GM23338 (cell line): Measurements from ENCODE around the gene AP1G2.

ENCODE experiments used
- CREB1 ChIP-seq: fragments of 250-450 bp; sonication (Bioruptor Pico); IDR thresholded peaks from 2 replicates; pipeline ENCODE4 v1.5.0; 2020; ENCODE audit warnings: low read depth, mild to moderate bottlenecking, moderate library complexity
- EZH2 ChIP-seq: fragments of 200-600 bp; sonication (generic); IDR thresholded peaks from one replicate; pipeline ENCODE4 v1.8.0; 2017; ENCODE audit warnings: antibody characterized with exemption, mild to moderate bottlenecking, low read depth; ENCODE audit not compliant: unreplicated experiment
- EZH2phosphoT487 ChIP-seq: fragments of 200-600 bp; sonication (generic); IDR thresholded peaks from one replicate; pipeline ENCODE4 v1.8.1; 2018; ENCODE audit warnings: antibody characterized with exemption; ENCODE audit not compliant: unreplicated experiment
- JUNB ChIP-seq: IDR thresholded peaks from one replicate; pipeline ENCODE4 v1.6.1; 2016; ENCODE audit warnings: antibody characterized with exemption; ENCODE audit not compliant: unreplicated experiment
- NANOG ChIP-seq: IDR thresholded peaks from 2 replicates; pipeline ENCODE4 v1.6.1; 2016; ENCODE audit warnings: antibody characterized with exemption, borderline replicate concordance
- POLR2AphosphoS5 ChIP-seq: IDR thresholded peaks from 2 replicates; pipeline ENCODE4 v1.6.1; 2016; ENCODE audit warnings: antibody characterized with exemption, low read depth
- STAT1 ChIP-seq: IDR thresholded peaks from one replicate; pipeline ENCODE4 v1.6.1; 2016; ENCODE audit warnings: antibody characterized with exemption; ENCODE audit not compliant: unreplicated experiment
- ZNF114 ChIP-seq: fragments of 250-450 bp; sonication (Bioruptor Pico); IDR thresholded peaks from 2 replicates; pipeline ENCODE4 v1.5.0; 2020; ENCODE audit warnings: mild to moderate bottlenecking, moderate library complexity
- TF ChIP-seq, protein P1 (sequence below), 2 experiments: fragments of 200-600 bp in 1 of 2; sonication (generic) in 1 of 2; conservative IDR thresholded peaks; 2 replicates each; pipeline versions ENCODE4 v1.5.1 to v1.6.1; 2016 to 2017; ENCODE audit warnings: antibody characterized with exemption in 2 of 2, low read depth in 2 of 2, mild to moderate bottlenecking in 2 of 2, moderate library complexity in 1 of 2
- TF ChIP-seq, protein P2 (sequence below): IDR thresholded peaks from one replicate; pipeline ENCODE4 v1.6.1; 2018; ENCODE audit warnings: antibody characterized with exemption; ENCODE audit not compliant: unreplicated experiment
- TF ChIP-seq, protein P3 (sequence below): fragments of 250-450 bp; sonication (Bioruptor Pico); IDR thresholded peaks from 2 replicates; pipeline ENCODE4 v1.5.0; 2020; ENCODE audit warnings: mild to moderate bottlenecking, moderate library complexity
- TF ChIP-seq, protein P4 (sequence below): IDR thresholded peaks from 2 replicates; pipeline ENCODE4 v1.6.1; 2016; ENCODE audit warnings: antibody characterized with exemption

DNA sequence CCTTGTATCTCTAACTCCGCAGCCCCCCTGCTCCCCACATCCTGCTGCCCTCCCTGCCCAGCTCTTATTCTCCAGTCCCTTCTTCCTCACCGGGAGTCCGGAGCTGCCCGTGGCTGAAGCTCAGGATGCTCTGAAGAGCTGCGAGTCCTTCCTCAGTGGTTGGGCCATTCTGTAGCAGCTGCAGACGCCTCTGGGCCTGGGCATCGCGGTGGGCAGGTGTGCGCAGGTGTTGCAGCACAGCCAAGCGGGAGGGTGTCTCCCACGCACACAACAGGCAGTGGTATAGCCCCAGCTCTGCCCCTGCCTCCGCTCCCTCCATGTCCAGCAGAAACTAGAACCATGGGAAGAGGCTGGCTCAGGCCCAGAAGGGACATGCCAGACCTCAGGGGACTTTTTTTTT lies 36.2 kb downstream of the AP1G2 start:
- TF ChIP-seq, protein P1, sequence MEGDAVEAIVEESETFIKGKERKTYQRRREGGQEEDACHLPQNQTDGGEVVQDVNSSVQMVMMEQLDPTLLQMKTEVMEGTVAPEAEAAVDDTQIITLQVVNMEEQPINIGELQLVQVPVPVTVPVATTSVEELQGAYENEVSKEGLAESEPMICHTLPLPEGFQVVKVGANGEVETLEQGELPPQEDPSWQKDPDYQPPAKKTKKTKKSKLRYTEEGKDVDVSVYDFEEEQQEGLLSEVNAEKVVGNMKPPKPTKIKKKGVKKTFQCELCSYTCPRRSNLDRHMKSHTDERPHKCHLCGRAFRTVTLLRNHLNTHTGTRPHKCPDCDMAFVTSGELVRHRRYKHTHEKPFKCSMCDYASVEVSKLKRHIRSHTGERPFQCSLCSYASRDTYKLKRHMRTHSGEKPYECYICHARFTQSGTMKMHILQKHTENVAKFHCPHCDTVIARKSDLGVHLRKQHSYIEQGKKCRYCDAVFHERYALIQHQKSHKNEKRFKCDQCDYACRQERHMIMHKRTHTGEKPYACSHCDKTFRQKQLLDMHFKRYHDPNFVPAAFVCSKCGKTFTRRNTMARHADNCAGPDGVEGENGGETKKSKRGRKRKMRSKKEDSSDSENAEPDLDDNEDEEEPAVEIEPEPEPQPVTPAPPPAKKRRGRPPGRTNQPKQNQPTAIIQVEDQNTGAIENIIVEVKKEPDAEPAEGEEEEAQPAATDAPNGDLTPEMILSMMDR (conservative IDR thresholded peaks at IDR 0.05; ENCODE audit: low read depth in 2 of 2), result no peak
- TF ChIP-seq ZNF114 (CRISPR knock-in tag), result no peak
- TF ChIP-seq, protein P2, sequence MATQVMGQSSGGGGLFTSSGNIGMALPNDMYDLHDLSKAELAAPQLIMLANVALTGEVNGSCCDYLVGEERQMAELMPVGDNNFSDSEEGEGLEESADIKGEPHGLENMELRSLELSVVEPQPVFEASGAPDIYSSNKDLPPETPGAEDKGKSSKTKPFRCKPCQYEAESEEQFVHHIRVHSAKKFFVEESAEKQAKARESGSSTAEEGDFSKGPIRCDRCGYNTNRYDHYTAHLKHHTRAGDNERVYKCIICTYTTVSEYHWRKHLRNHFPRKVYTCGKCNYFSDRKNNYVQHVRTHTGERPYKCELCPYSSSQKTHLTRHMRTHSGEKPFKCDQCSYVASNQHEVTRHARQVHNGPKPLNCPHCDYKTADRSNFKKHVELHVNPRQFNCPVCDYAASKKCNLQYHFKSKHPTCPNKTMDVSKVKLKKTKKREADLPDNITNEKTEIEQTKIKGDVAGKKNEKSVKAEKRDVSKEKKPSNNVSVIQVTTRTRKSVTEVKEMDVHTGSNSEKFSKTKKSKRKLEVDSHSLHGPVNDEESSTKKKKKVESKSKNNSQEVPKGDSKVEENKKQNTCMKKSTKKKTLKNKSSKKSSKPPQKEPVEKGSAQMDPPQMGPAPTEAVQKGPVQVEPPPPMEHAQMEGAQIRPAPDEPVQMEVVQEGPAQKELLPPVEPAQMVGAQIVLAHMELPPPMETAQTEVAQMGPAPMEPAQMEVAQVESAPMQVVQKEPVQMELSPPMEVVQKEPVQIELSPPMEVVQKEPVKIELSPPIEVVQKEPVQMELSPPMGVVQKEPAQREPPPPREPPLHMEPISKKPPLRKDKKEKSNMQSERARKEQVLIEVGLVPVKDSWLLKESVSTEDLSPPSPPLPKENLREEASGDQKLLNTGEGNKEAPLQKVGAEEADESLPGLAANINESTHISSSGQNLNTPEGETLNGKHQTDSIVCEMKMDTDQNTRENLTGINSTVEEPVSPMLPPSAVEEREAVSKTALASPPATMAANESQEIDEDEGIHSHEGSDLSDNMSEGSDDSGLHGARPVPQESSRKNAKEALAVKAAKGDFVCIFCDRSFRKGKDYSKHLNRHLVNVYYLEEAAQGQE, result no peak
- no peak for TF ChIP-seq POLR2AphosphoS5
- TF ChIP-seq EZH2, result no peak
- no peak for TF ChIP-seq EZH2phosphoT487
- no peak for TF ChIP-seq CREB1 (CRISPR knock-in tag)
- TF ChIP-seq, protein P3, sequence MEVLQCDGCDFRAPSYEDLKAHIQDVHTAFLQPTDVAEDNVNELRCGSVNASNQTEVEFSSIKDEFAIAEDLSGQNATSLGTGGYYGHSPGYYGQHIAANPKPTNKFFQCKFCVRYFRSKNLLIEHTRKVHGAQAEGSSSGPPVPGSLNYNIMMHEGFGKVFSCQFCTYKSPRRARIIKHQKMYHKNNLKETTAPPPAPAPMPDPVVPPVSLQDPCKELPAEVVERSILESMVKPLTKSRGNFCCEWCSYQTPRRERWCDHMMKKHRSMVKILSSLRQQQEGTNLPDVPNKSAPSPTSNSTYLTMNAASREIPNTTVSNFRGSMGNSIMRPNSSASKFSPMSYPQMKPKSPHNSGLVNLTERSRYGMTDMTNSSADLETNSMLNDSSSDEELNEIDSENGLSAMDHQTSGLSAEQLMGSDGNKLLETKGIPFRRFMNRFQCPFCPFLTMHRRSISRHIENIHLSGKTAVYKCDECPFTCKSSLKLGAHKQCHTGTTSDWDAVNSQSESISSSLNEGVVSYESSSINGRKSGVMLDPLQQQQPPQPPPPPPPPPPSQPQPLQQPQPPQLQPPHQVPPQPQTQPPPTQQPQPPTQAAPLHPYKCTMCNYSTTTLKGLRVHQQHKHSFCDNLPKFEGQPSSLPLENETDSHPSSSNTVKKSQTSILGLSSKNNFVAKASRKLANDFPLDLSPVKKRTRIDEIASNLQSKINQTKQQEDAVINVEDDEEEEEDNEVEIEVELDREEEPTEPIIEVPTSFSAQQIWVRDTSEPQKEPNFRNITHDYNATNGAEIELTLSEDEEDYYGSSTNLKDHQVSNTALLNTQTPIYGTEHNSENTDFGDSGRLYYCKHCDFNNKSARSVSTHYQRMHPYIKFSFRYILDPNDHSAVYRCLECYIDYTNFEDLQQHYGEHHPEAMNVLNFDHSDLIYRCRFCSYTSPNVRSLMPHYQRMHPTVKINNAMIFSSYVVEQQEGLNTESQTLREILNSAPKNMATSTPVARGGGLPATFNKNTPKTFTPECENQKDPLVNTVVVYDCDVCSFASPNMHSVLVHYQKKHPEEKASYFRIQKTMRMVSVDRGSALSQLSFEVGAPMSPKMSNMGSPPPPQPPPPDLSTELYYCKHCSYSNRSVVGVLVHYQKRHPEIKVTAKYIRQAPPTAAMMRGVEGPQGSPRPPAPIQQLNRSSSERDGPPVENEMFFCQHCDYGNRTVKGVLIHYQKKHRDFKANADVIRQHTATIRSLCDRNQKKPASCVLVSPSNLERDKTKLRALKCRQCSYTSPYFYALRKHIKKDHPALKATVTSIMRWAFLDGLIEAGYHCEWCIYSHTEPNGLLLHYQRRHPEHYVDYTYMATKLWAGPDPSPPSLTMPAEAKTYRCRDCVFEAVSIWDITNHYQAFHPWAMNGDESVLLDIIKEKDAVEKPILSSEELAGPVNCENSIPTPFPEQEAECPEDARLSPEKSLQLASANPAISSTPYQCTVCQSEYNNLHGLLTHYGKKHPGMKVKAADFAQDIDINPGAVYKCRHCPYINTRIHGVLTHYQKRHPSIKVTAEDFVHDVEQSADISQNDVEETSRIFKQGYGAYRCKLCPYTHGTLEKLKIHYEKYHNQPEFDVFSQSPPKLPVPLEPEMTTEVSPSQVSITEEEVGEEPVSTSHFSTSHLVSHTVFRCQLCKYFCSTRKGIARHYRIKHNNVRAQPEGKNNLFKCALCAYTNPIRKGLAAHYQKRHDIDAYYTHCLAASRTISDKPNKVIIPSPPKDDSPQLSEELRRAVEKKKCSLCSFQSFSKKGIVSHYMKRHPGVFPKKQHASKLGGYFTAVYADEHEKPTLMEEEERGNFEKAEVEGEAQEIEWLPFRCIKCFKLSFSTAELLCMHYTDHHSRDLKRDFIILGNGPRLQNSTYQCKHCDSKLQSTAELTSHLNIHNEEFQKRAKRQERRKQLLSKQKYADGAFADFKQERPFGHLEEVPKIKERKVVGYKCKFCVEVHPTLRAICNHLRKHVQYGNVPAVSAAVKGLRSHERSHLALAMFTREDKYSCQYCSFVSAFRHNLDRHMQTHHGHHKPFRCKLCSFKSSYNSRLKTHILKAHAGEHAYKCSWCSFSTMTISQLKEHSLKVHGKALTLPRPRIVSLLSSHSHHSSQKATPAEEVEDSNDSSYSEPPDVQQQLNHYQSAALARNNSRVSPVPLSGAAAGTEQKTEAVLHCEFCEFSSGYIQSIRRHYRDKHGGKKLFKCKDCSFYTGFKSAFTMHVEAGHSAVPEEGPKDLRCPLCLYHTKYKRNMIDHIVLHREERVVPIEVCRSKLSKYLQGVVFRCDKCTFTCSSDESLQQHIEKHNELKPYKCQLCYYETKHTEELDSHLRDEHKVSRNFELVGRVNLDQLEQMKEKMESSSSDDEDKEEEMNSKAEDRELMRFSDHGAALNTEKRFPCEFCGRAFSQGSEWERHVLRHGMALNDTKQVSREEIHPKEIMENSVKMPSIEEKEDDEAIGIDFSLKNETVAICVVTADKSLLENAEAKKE (CRISPR knock-in tag), result no peak
- no peak for TF ChIP-seq JUNB
- no peak for TF ChIP-seq STAT1
- no peak for TF ChIP-seq NANOG
- TF ChIP-seq, protein P4, sequence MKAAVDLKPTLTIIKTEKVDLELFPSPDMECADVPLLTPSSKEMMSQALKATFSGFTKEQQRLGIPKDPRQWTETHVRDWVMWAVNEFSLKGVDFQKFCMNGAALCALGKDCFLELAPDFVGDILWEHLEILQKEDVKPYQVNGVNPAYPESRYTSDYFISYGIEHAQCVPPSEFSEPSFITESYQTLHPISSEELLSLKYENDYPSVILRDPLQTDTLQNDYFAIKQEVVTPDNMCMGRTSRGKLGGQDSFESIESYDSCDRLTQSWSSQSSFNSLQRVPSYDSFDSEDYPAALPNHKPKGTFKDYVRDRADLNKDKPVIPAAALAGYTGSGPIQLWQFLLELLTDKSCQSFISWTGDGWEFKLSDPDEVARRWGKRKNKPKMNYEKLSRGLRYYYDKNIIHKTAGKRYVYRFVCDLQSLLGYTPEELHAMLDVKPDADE, result no peak
